Measurements from ENCODE around the gene ST7. TPM values are rescaled to one million over a fixed set of nuclear protein-coding genes. Genes with fewer than 3 reads are reported as not detected.

The ST7 gene
- total RNA-seq, 4 donors from 2014 or later: 7.2 to 47.9 (median 19.1) TPM

- H3K27me3 ChIP-seq: no peaks in the 10 kb centered on the region
- H3K36me3 ChIP-seq: no peaks in the 10 kb centered on the region
- TF ChIP-seq, protein P1, sequence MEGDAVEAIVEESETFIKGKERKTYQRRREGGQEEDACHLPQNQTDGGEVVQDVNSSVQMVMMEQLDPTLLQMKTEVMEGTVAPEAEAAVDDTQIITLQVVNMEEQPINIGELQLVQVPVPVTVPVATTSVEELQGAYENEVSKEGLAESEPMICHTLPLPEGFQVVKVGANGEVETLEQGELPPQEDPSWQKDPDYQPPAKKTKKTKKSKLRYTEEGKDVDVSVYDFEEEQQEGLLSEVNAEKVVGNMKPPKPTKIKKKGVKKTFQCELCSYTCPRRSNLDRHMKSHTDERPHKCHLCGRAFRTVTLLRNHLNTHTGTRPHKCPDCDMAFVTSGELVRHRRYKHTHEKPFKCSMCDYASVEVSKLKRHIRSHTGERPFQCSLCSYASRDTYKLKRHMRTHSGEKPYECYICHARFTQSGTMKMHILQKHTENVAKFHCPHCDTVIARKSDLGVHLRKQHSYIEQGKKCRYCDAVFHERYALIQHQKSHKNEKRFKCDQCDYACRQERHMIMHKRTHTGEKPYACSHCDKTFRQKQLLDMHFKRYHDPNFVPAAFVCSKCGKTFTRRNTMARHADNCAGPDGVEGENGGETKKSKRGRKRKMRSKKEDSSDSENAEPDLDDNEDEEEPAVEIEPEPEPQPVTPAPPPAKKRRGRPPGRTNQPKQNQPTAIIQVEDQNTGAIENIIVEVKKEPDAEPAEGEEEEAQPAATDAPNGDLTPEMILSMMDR (IDR thresholded peaks at IDR 0.05): no peak
- TF ChIP-seq POLR2A (IDR thresholded peaks at IDR 0.05) (no peak), EP300 (IDR thresholded peaks at IDR 0.05; ENCODE audit: low read depth) (no peak), POLR2AphosphoS5 (IDR thresholded peaks at IDR 0.05) (no peak)
- intact Hi-C loops (cut with DNase I; ENCODE audit: low total_unique reads): no loop called here
- no peak for DNase-seq
- H3K9me3 ChIP-seq: no peaks in the 10 kb centered on the region
- in situ Hi-C loops (cut with MboI; ENCODE audit: low pct_ligation_motif_present in 1 of 4, low pct_unique_long_range_greater_than_20kb in 1 of 4, low sequenced_read_pairs in 3 of 4): no loop called here
- no peak overlapping the region for H3K4me3 ChIP-seq
- WGBS, 2 donors (ENCODE audit: low coverage in 1 of 2): 62 to 67% methylated on average over 2 to 5 of the region's 5 CpGs
- H3K27ac ChIP-seq: no peak overlapping the region
- no peaks in the 10 kb centered on the region for H3K4me1 ChIP-seq
Measured at GRCh38 chr7:117269417-117269816, 316.1 kb downstream of the ST7 start.

DNA sequence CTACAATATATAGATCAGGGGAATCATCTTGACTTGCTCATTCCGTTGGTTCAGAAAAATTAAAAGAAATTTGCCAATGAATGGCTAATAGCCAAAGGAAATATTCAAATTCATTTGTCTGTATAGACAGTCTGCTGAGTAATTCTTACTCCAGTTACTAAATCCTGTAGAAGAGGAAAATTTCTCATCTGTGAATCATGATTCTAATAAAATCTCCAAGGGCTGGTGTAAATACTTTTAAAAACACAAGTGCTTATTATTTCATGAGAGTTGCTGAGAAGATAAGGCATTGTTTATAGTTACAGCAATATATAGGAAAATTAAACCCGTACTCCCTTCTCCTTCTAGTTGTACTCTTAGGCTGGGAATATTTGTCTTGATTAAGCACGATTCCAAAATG is 316.6 kb downstream of the ST7 start:
- in situ Hi-C loops (cut with MboI; ENCODE audit: low pct_ligation_motif_present in 1 of 4, low pct_unique_long_range_greater_than_20kb in 1 of 4, low sequenced_read_pairs in 3 of 4): no loop called here
- H3K36me3 ChIP-seq: no peaks in the 10 kb centered on the region
- no peak overlapping the region for H3K4me3 ChIP-seq
- TF ChIP-seq POLR2A (IDR thresholded peaks at IDR 0.05): no peak
- TF ChIP-seq, protein P1 (IDR thresholded peaks at IDR 0.05): no peak
- no peak for TF ChIP-seq EP300 (IDR thresholded peaks at IDR 0.05; ENCODE audit: low read depth)
- no peak for TF ChIP-seq POLR2AphosphoS5 (IDR thresholded peaks at IDR 0.05)
- no peak for DNase-seq
- no peaks in the 10 kb centered on the region for H3K9me3 ChIP-seq
- H3K4me1 ChIP-seq: no peaks in the 10 kb centered on the region
- intact Hi-C loops (cut with DNase I; ENCODE audit: low total_unique reads): no loop called here
- no peak overlapping the region for H3K27ac ChIP-seq
- 68 to 75% methylated on average over 2 to 3 of the region's 3 CpGs for WGBS, 2 donors (ENCODE audit: low coverage in 1 of 2)
- H3K27me3 ChIP-seq: peaks cover 2% of the 10 kb centered on the region

DNA sequence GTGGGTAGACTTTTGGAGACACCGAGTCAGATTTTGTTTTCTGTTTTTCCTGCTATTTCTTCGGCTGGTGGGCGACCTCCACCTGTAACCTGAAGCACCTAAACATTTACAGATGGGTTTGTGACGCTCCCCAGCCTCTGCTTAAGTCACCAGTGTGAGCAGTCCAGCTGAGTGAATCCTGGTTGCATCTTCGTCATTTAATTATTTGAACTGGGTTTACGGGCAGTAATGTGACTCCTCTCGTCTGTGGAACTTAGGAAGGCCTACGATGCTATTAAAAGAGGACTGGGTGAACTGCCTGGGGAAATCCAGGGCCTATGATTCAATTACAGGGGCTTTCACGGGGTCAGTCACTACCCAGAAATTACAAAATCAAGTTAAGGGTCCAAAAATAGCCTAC is 317.1 kb downstream of the ST7 start:
- Histone ChIP-seq H3K27me3 (peaks cover 5% of the 10 kb centered on the region), H3K27ac (no peak overlapping the region), H3K9me3 (no peaks in the 10 kb centered on the region), H3K4me1 (no peaks in the 10 kb centered on the region), H3K4me3 (no peak overlapping the region), H3K36me3 (no peaks in the 10 kb centered on the region)
- no peak for DNase-seq
- TF ChIP-seq, protein P1 (IDR thresholded peaks at IDR 0.05): no peak
- TF ChIP-seq EP300 (IDR thresholded peaks at IDR 0.05; ENCODE audit: low read depth): no peak
- no peak for TF ChIP-seq POLR2AphosphoS5 (IDR thresholded peaks at IDR 0.05)
- no peak for TF ChIP-seq POLR2A (IDR thresholded peaks at IDR 0.05)
- in situ Hi-C loops (cut with MboI; ENCODE audit: low pct_ligation_motif_present in 1 of 4, low pct_unique_long_range_greater_than_20kb in 1 of 4, low sequenced_read_pairs in 3 of 4): no loop called here
- WGBS, 2 donors (ENCODE audit: low coverage in 1 of 2): 63 to 69% methylated on average over 5 to 9 of the region's 9 CpGs
- intact Hi-C loops (cut with DNase I; ENCODE audit: low total_unique reads): no loop called here

DNA sequence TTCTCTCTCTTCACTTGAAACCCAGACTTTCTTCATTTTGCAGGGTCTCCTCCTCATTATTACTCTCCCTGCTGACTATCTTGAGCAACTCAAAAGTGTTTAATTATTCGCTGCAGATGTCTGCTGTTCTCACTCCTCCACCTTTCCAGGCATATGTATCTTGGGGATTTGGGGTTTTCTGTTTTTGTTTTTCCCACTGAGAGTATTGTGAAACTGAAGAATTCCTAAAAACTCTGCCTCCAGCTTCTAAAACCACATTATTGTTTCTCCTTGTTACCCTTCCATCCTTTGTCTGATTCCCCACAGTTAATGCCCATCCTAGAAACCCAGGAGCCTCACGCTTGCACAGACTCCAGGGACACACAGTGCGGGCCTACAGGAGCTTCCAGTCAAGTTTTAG is 318.3 kb downstream of the ST7 start:
- WGBS, 2 donors (ENCODE audit: low coverage in 1 of 2): 89 to 100% methylated on average over 1 to 3 of the region's 3 CpGs
- TF ChIP-seq POLR2AphosphoS5 (IDR thresholded peaks at IDR 0.05): no peak
- TF ChIP-seq, protein P1 (IDR thresholded peaks at IDR 0.05): no peak
- TF ChIP-seq EP300 (IDR thresholded peaks at IDR 0.05; ENCODE audit: low read depth): no peak
- TF ChIP-seq POLR2A (IDR thresholded peaks at IDR 0.05): no peak
- H3K4me3 ChIP-seq: no peak overlapping the region

More for the DNA sequence above, 318.3 kb downstream of the ST7 start:
- intact Hi-C loops (cut with DNase I; ENCODE audit: low total_unique reads) (no loop called here), in situ Hi-C loops (cut with MboI; ENCODE audit: low pct_ligation_motif_present in 1 of 4, low pct_unique_long_range_greater_than_20kb in 1 of 4, low sequenced_read_pairs in 3 of 4) (no loop called here)
- Histone ChIP-seq H3K27ac (no peak overlapping the region), H3K9me3 (no peaks in the 10 kb centered on the region), H3K36me3 (no peaks in the 10 kb centered on the region), H3K27me3 (peaks cover 5% of the 10 kb centered on the region), H3K4me1 (no peaks in the 10 kb centered on the region)
- no peak for DNase-seq

All from transverse colon (tissue), 4 donors.